ENCODE data around the gene DDIT4L. TPM values are rescaled to one million over a fixed set of nuclear protein-coding genes. Genes with fewer than 3 reads are reported as not detected.

DDIT4L gene
- total RNA-seq, 1 experiment from 2014 or later: 2.1 TPM

GRCh38 chr4:100166297-100167039, 23.8 kb downstream of the DDIT4L start:
- H3K9me3 Mint-ChIP-seq: peaks cover 7 to 8% of the 10 kb centered on the region in 2 experiments; a peak in 3 of 5 replicates
- TF ChIP-seq CTCF (conservative IDR thresholded peaks at IDR 0.05): no peak
- WGBS (ENCODE audit: extremely low coverage, insufficient read length, low lambda C conversion rate): no CpG with 5 or more reads among the region's 8 CpGs
- Histone ChIP-seq H3K23me2 (ENCODE audit: insufficient read length, low read depth, low read length, poor library complexity, severe bottlenecking) (no peaks in the 10 kb centered on the region), H2BK120ac (ENCODE audit: low read depth, low read length, poor library complexity, severe bottlenecking) (no peak overlapping the region), H3K23ac (ENCODE audit: insufficient read length, low read depth, low read length) (no peak overlapping the region), H2BK5ac (ENCODE audit: insufficient read length, low read length) (no peak overlapping the region), H3K27ac (ENCODE audit: insufficient read length, low read depth, low read length) (no peak overlapping the region), H2BK20ac (ENCODE audit: low read depth, low read length, poor library complexity, severe bottlenecking) (no peak overlapping the region), H4K20me1 (ENCODE audit: control insufficient read depth, insufficient read depth, insufficient read length) (no peaks in the 10 kb centered on the region), H4K8ac (replicated peaks; ENCODE audit: insufficient read length, low read depth, low read length) (no peak overlapping the region), H3K56ac (ENCODE audit: insufficient read length, low read depth, low read length) (no peak overlapping the region), H2AFZ (ENCODE audit: low read length) (no peak overlapping the region), H4K5ac (ENCODE audit: insufficient read length, low read depth, low read length) (no peak overlapping the region), H2BK12ac (ENCODE audit: insufficient read length, low read depth, low read length) (no peak overlapping the region), H3K79me1 (ENCODE audit: insufficient read depth, low read depth, low read length, poor library complexity, severe bottlenecking) (no peaks in the 10 kb centered on the region), H3K4me1 (ENCODE audit: insufficient read depth, low read length) (no peaks in the 10 kb centered on the region; the same call in 1 of the 2 replicates), H4K91ac (ENCODE audit: insufficient read length, low read depth, low read length) (no peak overlapping the region), H3K18ac (ENCODE audit: insufficient read length, low read depth, low read length) (no peak overlapping the region), H3K4me2 (ENCODE audit: insufficient read depth, insufficient read length, low read length) (no peak overlapping the region), H3K79me2 (ENCODE audit: insufficient read depth, low read length) (no peaks in the 10 kb centered on the region), H3T11ph (ENCODE audit: low read length) (no peak overlapping the region), H3K9ac (ENCODE audit: extremely low read depth, insufficient read length, low read length) (no peak overlapping the region), H3K14ac (ENCODE audit: insufficient read depth, low read length) (no peak overlapping the region), H2BK15ac (ENCODE audit: low read depth, low read length) (no peak overlapping the region), H2AK5ac (ENCODE audit: insufficient read length, low read length) (no peak overlapping the region), H3K27me3 (ENCODE audit: insufficient read depth, low read length) (no peaks in the 10 kb centered on the region), H3K4ac (ENCODE audit: low read depth, low read length) (no peak overlapping the region), H3K9me3 (ENCODE audit: control insufficient read depth, low read depth, low read length) (peaks cover 5% of the 10 kb centered on the region)
- H3K4me3 Mint-ChIP-seq: no peak overlapping the region
- DNase-seq: no peak
- no peaks in the 10 kb centered on the region for H3K27me3 Mint-ChIP-seq (ENCODE audit: low read depth)
- peaks cover 8 to 12% of the 10 kb centered on the region in 2 experiments for H3K4me1 Mint-ChIP-seq
- H3K36me3 Mint-ChIP-seq (ENCODE audit: insufficient read depth in 1 of 3, low read depth in 3 of 3): peaks cover 0 to 4% (median 0%) of the 10 kb centered on the region in 3 experiments; a peak in 2 of 7 replicates
- H3K27ac Mint-ChIP-seq: peak overlapping the region in 1 of 3 experiments; percentile 52; a peak in 1 of 7 replicates
